Activated CD4-positive, CD25-positive, alpha-beta regulatory T cell treated with anti-CD3 and anti-CD28 coated beads, Interleukin-2, amount 50 U/mL, for 72 hours (primary cell): Measurements from ENCODE around the gene CYB561D1.
A peak's percentile ranks its signal among the peaks of the same experiment; 100 is the strongest.

ENCODE experiments used
- DNase-seq: peaks from one replicate; pipeline ENCODE4 v3.0.0; 2021

The CYB561D1 gene

DNA sequence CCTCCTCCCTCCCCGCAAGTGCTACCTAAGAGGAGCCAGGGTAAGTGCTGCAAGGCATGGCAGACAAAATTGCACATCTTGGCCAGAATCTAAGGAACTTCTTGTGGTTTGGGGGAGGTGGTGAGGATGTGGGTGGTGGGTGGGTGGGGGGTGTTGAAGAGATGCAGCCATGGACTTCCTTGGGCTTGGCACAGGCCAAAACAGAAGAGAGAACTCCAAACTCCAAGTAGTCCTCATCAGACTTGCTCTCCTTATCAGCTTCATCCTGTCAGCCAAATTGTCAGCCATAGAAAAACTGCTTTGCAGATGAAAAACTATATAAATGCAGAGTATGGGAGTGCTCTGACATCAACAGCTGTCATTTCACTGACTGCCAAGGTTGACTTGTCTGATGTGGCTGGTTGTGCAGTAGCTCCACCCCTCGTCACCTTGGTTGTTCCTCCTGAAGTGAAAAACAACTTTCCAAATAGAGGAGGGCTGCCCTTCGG lies 8.5 kb downstream of the CYB561D1 start:
- no peak for DNase-seq

DNA sequence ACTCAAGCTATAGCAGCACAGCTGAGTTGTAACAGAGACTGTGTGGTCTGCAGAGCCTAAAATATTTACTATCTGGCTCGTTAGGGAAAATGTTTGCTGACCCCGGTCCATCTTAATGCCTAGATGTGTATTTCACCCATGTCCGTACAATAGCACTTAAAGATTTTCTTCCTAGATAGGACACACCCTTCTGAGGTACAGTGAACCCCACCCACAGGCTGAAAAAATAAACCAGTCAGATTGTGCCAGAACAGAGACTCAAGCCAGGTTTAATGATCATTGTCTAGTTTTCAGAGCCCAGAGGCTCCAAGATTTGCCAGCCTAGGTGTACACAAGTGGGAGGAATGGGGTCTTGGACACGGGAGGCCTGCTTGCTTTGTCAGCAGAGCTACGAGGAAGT lies 10.0 kb downstream of the CYB561D1 start:
- DNase-seq, result no peak

DNA sequence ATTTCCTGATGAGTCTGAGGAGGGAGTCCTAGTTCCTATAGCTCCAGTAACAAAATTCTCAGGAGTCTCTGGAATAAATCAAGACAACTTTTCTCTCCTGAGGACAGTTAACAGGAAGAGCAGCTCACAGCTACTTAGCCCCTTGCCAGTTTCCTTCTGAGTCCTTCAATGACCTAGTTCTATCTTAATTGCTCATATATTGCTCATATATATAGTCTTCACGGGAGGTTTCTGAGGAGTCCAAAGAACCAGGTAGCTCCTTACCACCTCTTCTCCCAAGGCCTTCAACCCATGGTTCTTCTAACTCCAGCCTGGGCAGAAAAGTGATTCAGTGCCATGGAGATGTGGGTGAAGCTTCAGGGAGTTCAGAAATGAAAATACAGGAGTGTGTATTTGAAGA lies 11.1 kb downstream of the CYB561D1 start:
- DNase-seq, result no peak

DNA sequence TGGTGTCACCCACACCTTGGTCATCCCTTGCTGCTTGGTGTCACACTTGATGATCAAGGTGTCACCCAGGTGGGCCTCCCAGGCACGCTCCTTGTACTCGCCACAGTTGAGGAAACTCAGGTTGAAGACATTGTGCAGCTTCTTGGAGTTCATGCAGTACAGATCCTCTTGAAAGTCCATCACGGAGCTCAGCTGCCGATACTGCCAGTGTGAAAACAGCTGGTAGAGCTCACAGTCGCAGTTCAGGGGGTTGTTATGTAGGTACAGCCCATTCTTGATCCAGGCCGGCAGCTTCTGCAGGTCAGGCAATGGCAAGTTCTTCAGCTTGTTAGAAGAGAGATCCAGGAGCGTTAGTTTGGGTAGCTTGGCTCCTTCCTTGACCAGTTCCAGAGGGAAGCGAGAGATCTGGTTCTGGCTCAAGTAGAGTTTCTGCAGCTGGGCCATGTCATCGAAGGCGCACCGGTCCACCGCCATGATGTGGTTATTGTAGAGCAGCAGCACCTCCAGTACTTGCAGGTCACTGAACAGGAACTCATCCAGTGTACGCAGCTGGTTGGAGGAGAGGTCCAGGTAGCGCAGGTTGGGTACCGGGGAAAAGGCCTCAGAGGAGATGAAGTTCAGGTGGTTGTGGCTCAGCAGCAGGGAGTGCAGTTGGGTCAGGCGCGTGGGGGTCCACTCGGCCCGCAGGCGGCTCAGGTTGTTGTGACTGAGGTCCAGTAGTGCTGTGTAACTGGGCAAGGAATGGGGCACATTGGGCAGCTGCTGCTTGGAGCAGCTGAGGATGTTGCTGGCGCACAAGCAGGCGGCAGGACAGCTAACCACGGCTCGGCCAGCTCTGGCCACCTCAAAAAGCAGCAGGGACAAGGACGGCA lies 14.3 kb downstream of the CYB561D1 start:
- no peak for DNase-seq

DNA sequence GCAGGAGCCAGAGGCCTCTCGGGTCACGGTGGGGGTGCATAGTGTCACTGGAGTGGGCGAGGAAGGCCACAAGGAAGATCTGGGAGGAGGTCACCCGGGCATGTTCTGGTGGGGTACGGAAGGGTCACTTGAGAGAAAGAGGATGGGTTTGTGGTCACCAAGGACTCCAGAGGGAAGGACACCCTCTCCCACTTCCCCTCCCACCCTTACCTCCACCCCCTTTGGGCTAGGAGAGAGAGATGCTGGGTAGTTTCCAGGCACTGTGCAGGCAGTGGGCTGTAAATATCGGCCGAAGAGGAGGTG lies 14.9 kb downstream of the CYB561D1 start:
- DNase-seq, result no peak

DNA sequence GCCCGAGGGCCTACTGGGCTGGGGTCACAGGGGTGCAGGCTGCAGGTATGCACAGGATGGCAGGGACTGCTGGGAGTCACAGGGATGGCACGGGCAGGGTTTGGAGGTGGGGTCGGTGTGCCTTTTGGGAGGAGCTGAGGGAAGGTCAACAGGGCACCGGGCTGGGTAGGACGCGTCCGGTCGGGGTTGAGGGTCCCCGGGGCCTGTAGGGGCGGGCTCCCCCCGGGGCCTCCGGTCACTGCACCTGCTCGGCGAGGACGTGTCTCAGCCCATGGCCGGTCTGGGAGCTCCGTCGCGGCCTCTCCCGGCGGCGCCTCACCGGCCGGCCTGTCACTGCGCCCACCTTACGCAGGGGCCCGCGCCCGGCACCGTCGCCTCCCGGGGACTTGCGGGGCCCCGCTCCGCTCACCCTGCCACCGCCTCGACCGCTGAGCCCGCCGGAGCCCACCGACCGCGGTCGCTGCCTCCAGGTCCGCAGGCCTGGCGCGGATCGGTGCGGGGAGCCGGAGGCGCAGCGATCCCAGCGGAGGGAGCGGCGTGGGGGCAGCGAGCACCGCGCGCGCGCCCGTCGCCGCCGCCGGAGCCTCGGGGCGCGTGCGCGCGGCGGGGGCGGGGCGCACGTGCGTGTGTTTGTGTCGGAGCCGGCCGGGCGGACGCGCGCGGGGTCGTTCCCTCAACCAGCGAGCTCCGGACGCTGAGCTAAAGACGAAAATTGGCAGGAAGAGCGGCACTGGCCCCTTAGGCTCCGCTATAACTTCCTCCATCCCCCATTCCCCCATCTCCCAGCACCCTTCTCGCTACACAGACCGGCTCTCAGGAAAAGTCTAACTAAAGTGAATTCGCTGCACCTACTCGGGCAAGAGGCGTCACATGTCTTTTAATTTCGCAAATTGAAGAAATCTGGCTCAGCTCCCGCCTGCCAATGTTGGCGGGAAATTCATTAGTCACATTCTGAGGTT lies 15.6 kb downstream of the CYB561D1 start, which contains the start of gene AMIGO1:
Gene AMIGO1, minus strand, starts transcription at position 552 of the 959 bp plus-strand sequence. CDS start 815 bp downstream, outside the sequence.
- DNase-seq, result peak; percentile 72

DNA sequence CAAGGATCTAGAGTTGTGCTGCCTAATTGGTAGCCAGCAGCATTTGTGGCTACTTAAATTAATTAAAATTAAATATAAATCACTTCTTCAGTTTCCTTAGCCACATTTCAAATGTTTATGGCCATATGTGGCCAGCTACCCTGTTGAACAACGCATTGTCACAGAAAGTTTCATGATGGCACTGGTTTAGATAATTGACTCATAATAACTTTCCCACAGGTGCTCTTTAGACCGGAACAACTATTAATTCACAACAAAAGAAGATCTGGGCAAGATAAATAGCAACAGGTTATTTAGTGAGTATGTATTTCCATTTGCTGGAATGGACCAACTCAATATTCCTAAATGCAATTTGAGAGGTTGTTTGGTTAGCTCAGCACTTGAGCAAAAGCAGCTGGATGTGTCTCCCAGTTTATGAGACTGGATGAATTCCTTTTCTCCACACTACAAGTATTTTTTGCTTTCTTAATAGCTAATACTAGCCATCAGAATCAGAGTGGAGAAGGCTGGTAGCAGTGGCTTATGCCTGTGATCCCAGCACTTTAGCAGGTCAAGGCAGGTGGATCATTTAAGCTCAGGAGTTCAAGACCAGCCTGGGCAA lies 19.3 kb downstream of the CYB561D1 start:
- DNase-seq, result no peak

DNA sequence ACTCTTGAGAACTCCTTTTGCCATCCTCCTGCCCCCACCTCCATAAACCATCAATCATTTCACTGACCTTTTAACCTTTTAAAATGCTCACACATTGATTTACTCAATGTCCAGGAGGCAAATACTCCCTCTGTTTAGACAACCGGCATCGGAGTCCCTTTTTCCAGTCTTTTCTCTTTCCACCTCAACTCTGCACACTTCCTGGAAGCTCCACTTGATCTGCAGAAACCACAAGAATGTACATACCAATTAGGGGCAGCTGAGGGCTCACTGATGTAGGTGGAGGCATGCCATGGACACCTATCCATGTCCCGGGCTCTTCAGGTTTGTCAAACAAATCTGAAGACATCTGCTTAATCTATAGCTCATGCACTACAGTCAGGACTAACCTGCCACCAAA lies 21.0 kb downstream of the CYB561D1 start:
- DNase-seq, result no peak

DNA sequence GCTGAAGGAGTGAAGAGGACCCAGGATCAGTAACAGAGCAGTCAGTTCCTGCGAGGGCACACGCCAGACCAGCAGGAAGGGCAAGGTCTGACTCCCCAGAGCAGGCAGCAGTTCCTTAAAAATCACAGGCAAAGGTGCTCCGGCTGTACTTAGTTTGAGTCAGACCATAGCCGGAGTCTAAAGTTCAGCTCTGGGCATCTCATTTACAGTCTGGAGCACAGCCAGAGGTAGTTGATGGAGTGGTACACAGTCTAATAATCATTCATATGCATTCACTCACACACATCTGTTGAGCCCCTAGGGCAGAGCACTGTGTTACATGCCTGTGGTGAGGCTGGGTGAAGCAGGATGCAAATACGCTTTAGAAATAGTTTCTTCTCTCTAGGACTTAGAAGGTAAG lies 23.0 kb downstream of the CYB561D1 start:
- DNase-seq, result no peak

DNA sequence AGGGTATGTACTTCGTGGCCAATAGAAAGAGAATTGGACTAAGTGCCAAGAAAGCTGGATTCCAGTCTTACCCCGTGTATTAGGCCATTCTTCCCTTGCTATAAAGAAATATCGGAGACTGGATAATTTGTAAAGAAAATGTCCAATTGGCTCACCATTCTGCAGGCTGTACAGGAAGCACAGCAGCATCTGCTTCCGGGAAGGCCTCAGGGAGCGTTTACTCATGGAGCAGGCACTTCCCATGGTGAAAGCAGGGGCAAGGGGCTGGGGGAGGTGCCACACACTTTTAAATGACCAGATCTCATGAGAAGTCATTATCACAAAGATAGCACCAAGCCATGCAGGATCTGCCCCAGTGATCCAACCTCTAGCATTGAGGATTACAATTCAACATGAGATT lies 23.4 kb downstream of the CYB561D1 start:
- DNase-seq, result no peak

DNA sequence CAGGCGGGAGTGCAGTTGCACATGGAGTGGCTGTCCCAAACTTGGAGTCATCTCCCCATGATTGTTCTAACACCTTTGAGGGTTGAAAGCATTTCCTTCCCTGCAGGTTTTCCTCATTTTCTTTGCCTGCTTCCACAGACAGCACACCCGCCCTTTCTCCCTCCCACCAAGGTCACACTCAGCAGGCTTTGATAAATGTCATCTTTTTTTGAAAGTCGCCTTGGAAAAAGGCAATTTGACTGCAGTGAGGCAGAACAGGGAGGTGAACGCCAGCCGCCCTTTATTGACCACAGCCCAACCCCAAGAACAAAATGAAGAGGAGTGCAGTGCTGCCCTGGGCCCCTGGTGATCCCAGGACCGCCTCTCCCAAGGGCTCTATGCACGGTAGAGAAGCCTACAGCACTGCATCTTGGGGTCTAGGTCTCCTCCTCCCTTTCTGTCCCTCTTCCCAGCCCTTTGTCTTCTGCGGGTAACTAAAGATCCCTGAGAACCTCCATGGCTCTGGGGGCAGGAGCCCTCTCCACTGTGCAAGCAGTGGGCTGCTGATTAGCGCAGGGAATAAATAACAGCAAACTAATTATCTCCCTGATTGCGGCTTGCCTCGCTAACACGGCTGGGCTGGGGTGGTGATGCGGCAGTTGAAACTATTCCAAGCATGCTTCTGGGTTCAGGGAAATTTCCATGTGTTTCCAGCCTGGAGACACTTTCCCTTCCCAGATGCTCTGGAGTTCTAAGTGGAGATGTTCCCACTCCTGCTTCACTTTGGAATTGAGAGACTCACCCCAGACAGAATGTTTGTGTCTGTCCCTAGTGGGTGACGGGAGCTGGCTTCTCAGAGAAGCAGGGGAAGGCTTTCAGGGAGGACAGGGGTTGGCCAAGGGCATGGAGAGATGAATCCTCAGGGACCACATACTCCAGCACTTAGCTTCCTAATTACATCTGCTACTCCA lies 27.4 kb downstream of the CYB561D1 start:
- no peak for DNase-seq

DNA sequence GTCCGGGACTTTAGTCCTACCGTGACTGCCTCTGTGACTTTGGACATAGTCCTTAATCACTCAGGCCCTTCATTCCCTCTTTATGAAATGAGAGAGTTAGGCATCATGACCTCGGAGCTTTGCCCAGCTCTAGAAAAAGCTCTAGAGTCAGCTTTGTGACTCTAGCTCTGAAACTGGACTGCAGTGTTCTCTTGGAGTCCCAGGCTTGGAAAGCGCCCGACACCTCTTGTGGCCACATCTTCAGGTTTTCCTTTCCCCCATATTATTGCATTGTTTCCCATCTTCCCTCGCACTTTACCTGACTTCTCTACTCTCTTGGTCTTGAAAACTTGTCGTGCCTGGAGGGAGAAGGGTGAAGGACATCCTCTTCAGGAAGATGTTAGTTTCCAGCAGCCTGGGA lies 28.1 kb downstream of the CYB561D1 start:
- DNase-seq, result no peak

DNA sequence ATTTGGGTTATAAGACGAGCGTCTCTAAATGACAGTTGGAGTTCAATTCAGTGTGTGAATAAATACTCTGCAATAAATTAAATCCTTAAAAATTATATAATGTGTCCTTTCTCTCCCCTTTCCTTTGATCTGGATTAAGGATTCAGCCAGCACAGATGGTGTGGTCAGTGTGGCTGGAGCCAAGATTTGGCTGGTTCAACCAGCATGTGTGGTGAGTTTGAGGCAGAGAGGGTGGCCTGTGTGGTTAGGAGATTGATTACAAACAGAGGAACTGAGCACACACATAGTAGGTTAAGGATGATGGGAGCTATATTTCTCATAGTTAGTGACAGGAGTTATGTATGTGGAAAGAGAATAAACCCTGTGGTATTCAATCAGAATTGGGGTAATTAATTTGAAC lies 29.8 kb downstream of the CYB561D1 start:
- DNase-seq, result no peak

DNA sequence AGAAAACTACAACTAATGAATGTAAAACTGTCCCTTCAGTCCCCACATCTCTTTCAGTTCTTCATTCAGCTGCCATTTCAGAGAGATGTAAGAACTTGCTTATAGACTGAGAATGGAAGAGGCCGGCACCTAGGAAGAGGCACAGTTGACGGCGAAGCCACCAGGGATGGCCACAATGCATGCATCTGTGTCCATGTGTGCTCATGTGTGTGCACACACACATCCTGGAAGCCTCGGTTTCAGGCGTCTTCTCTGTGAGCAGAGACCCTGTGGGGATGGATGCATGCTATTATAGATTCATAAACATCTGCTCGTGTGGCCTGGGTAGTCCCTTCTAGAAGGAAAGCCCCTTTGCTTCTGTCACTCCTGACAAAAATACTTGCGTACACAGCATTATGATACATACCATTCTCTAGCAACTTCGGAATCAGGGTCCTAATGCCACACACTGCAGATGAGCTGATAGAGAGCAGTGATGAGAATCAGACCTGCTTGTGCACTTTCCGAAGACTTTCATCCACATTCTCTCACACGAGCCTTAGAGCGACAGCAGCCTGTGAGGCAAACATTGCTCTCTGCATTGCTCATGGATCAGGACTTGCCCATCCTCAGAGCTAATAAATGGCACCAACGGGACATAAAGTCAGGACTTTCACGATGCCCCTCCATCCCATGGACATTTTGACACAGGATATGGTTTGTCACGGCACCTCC lies 33.4 kb downstream of the CYB561D1 start:
- DNase-seq, result no peak

DNA sequence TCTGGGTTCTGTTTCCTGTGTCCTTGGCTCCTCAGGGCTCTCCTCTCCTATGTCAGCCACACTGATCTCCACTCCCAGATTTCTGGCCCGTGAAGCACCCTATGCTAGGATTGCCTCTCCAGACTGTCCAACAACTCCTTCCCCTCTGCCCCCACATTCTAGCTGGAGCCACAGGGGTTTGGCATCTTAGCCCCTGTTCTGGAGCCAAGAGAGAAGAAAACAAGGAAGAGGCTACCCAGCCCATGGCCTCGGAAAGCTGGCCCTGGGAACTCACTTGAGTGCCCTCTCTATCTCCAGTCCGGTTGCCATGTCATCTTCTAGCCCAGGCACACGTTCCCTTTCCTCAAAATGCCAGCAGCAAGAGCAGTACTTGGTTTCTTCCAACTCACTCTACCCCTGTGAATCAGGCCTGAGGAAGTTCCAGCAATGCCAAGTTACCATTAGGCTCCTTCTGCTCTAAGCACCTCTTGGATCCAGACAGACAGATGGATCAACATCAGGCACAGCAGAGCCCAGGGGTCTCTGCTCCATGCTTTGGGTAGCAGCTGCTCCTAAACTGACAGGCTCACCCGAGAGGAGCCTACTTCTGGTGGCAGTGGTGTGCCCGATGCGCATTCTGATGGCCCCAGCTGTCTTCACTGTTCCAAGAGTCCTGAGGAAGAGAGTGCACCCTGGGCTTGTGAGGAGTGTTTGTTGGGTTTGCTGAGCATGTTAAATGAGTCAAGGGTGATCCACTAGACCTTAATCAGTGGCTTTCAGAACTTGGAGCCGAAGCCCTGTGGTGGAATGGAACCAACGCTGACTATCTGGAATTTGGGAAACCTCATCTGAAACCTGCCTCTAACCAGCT lies 34.2 kb downstream of the CYB561D1 start:
- no peak for DNase-seq

DNA sequence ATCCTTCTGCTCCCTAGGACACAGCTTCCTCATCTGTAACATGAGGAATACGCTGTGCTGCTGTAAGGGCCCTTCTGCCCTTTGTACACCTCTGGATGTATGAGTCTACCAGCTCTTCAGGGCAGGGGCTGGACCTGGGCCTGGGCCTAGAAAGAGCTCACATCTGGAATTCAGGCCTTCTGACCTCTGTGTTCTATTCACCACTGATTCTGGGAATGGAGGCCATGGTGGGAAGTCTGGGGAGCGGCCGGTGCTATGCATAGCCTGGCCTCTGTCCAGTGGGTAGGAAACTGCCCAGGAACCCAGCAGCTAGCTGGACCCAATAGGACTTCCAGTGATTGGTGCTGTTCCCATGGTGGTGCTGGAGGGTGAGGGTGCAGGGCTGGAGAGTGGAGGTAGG lies 34.8 kb downstream of the CYB561D1 start:
- DNase-seq, result no peak

DNA sequence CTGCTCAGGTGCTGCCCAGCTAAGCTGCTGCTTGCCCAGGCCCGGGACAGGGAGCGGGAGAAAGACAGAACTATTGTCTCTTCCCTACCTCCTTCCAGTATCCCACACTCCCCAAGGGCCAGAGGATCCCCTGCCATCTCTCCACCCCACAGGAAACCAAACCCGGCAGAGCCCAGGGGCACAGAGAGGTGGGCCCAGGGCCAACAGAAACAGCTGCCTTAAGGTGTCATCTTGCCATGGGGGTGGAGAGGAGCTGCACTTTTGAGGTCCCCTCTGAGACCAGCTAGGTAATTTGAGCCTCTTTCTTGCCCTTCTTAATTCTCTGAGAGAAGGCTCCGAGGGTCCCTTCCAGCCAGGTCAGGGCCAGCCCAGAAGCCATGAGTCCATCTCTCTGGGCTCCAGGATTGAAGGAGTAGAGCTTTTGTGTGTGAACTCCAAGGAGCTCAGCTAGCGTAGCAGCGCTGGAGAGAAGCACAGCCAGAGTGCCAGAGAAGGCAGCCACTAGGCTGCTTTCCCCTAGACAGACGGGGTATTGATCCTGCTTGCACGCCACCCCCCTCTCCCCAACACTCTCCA lies 36.1 kb downstream of the CYB561D1 start:
- DNase-seq, result no peak

DNA sequence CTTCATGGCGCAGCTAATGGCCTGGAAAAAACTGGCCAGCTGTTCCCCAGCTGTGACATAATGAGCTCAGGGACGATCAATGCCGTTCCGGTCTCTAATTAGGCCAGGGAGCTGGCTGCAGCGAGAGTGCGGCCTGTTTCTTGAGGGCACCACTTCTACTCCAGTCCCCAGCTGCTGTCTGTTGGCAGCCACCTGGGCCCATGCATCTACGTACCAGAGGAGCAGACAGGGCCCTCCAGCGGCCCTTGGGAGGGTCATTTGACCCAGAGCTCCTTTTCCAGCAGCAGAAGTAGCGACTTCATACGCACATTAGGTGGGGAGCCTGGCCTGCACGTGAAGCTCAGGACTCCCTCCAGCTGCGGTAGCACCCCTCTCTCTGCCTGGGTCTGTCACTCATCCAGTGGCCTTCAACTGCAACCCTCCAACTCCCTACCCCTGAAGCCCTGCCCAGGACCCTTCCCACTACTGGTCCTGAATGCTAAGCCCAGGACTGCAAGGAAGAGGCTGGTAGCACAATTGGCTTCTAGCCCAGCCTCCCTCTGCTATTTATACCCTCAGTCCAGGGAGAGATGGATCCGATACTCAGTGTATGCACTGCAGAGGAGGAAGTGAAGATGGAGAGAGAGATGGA lies 36.7 kb downstream of the CYB561D1 start:
- no peak for DNase-seq

DNA sequence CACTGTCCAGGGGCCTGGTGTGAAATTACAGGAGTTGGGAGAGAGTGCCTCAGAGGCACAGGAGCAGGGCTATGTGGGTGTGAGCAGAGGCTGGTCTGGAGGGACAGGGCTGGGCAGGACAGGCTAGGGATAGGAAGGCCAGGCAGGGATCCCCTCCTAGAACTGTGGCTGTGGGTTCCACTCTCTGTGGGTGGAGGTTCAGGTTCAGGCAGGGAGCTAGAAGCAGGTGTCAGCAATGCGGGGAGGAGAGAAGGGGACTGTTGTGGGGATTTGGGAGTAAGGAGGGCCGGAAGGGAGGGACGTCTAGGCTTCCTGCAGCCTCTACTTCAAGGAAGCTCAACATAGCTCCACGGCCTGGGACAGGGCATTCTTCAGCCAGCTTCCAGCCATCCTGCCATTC lies 37.5 kb downstream of the CYB561D1 start:
- DNase-seq, result no peak
